WI38 (cell line): ENCODE measurements around the gene CTAG2.
"Not testable (repeated sequence)": the region's sequence is repeated elsewhere in the genome, so short reads cannot be mapped to it uniquely, and the experiment has no call there.

Source experiments
- H3K4me3 ChIP-seq: 2 replicates; pipeline ENCODE4 v1.5.1; 2011; ENCODE audit warnings: low read depth, mild to moderate bottlenecking, control low read depth, low read length
- CTCF ChIP-seq: IDR thresholded peaks from 2 replicates; pipeline ENCODE4 v1.5.1; 2012; ENCODE audit warnings: low read depth, mild to moderate bottlenecking, control low read depth, low read length

CTAG2 gene

GRCh38 chrX:154630949-154631348 is 22.4 kb downstream of the CTAG2 start:
- H3K4me3 ChIP-seq = not testable (repeated sequence)

GRCh38 chrX:154628960-154629359 is 24.4 kb downstream of the CTAG2 start:
- not testable (repeated sequence) for H3K4me3 ChIP-seq

DNA sequence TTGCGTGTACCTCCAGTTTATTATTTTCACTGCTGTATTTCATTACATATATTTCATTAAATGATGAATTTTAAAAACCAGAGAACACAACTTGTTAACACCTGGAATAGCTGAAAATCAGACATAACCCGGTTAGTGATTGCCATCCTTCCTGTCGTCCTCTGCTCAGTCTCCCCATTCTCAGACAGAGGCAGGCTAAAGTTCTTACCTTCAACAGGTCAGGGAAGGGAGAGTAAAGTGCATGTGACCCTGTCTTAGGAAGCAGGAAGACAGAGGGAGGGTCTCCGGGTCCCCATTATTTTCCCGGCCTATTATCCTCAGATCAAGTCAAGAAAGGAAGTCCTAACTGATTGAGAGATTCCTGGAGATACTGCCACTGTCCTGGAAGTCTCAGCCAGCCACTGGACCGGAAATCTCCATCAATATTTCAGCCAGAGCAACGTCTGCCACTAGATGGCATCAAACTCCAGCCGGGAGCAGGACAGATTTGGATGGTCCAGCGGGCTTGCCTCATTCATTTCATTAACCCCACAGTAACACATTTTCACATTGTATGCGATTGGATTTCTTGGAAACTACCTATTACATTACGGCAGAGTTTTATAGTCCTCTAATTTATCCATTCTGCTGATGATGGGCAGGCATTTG is 32.5 kb downstream of the CTAG2 start:
- H3K4me3 ChIP-seq = not testable (repeated sequence)

- H3K4me3 ChIP-seq = not testable (repeated sequence)
Measured at GRCh38 chrX:154619182-154619581, 34.2 kb downstream of the CTAG2 start, which contains the start of gene CTAG1B. Gene CTAG1B, minus strand, starts transcription at chrX:154619282. Its CDS starts 64 bp downstream, at chrX:154619218.

DNA sequence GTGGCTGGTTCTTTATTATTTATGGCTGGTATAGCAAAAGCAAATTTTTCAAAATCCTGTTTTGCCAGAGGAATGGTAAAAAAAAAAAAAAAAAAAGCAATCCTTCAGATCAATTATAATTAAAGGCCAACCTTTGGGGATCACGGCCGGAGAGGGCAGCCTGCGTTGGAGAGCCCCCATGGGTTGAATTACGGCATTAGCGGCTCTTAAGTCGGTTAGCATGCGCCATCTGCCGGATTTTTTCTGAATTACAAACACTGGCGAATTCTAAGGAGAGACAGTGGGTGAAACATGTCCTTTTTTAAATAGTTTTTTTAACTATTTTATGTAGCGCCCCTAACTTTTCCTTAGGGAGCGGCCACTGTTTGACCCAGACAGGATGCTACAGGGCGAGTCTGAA is 39.8 kb downstream of the CTAG2 start:
- not testable (repeated sequence) for H3K4me3 ChIP-seq

DNA sequence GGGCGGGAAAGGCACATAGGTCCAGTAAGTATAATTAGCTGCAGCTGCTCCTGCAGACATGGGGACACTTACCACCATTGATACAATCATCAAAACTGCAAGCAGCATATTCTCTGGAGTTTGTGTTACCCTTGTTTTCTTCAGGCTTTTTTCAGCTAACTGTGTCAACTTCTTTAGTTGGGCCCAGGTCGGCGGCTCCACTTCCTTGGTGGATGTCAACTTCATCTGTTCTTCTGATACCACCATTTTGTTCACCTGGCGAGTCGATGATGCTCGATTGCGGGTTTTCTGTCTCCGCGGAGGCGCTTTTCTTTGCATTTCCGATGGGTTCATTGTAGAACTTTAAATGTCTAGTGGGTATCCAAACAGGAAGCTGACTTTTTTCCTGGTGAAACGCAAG is 42.2 kb downstream of the CTAG2 start:
- not testable (repeated sequence) for H3K4me3 ChIP-seq

GRCh38 chrX:154608823-154609222 is 44.6 kb downstream of the CTAG2 start:
- not testable (repeated sequence) for H3K4me3 ChIP-seq

GRCh38 chrX:154607976-154608375 is 45.4 kb downstream of the CTAG2 start:
- not testable (repeated sequence) for H3K4me3 ChIP-seq

DNA sequence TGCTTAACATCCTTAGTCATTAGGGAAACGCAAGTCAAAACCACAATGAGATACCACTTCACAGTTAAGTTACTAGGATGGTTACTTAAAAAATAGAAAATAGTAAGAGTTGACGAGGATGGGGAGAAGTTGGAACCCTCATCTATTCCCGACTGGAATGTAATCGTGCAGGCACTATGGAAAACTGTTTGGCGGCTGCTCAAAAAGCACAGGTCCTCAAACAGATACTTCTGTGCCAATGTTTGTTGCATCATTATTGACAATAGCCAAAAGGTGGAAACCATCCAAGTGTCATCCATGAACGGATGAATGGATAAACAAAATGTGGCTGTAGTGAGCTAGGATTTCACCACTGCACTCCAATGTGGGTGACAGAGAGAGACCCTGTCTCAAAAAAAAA is 46.0 kb downstream of the CTAG2 start:
- no peak overlapping the region for H3K4me3 ChIP-seq
- no peak for TF ChIP-seq CTCF

- no peak for TF ChIP-seq CTCF
Measured at GRCh38 chrX:154605566-154605965, 47.8 kb downstream of the CTAG2 start.

DNA sequence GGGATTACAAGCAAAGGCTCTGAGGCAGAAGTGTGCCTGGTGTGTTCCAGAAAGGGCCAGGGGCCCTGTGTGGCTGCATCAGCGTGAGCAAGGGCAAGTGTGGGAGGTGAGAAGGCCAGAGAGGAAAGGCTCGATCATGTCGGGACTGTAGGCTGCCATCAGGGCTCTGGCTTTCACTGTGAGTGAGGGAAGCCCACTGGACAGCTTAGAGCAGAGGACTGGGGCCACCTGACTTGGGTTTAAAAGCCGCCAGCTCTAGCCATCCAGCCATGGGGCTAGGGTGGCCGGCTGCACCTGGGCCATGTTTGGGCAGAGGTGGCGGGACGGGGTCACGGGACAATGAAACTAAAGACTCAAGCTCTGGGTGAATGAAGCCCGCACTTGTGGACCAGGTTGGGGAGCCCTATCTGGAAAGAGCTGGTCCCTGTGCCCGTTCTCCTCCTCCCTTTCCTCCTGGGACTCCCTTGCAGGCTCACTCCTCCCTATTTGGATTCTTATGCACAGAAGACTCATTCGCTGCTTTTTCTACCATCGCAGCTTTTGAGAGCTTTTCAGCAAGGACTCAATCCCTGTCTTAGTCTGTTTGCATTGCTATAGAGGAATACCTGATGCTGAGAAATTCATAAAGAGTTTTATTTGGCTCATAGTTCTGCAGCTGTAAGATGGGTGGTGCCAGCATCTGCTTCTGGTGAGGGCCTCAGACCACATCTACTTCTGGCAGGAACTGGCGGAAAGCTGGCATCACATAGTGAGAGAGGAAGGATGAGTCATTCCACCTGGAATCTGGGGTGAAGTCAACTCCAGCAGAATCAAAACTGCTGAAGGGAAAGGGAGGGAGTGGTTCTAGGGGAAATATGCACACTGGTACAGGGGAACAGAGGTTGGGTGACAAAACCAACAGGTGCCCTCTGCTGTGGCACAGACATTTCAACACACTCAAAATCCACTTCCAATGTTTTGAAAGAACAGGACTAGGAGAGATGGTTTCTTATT is 49.6 kb downstream of the CTAG2 start:
- H3K4me3 ChIP-seq = no peak overlapping the region
- TF ChIP-seq CTCF = no peak

More at GRCh38 chrX:154605566-154605965, 47.8 kb downstream of the CTAG2 start:
- no peak overlapping the region for H3K4me3 ChIP-seq
